SK-N-SH (cell line): ENCODE data around the gene TNFRSF1B.

ENCODE experiments used
- CTCF ChIP-seq: fragments of 200-600 bp; sonication (generic); IDR thresholded peaks from 2 replicates; pipeline ENCODE4 v1.6.1; 2017; ENCODE audit warnings: antibody characterized with exemption, mild to moderate bottlenecking, moderate library complexity
- TF ChIP-seq, protein P1 (sequence below): IDR thresholded peaks from 2 replicates; pipeline ENCODE4 v1.4.0; 2012; ENCODE audit warnings: low read depth

- TF ChIP-seq, protein P1, sequence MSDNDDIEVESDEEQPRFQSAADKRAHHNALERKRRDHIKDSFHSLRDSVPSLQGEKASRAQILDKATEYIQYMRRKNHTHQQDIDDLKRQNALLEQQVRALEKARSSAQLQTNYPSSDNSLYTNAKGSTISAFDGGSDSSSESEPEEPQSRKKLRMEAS, result no peak
- no peak for TF ChIP-seq CTCF
Measured at GRCh38 chr1:12121212-12122003, 45.4 kb upstream of the TNFRSF1B start.
